Measurements from ENCODE around the gene SERPING1.
"Not testable (repeated sequence)": the region's sequence is repeated elsewhere in the genome, so short reads cannot be mapped to it uniquely, and the experiment has no call there.

SERPING1 gene

DNA sequence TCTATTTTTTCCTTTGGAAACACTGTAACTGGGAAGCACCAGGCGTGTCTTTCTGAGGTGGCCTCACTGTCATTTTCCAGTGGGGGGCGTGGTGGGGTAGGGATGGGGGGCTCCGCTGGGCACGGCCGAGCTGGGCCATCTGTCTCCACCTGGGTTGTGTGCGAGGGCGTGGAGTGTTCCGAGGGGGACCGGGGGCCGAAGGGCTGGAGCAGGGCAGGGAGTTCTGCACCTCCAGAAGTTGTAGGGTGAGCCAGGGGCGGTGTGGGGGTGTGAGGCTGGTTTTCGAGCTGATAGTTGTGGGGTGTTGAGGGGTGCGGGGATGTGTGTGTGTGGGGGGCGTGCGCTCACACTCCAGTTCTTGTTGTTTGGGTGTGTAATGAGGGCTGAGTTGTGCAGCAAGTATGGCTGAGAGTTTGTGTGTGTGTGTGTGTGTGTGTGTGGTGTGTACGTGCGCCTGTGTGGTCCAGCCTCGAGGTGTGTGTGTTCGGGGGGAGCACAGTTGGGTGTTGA, 41.4 kb downstream of the SERPING1 start:
- DNase-seq = no peak

DNA sequence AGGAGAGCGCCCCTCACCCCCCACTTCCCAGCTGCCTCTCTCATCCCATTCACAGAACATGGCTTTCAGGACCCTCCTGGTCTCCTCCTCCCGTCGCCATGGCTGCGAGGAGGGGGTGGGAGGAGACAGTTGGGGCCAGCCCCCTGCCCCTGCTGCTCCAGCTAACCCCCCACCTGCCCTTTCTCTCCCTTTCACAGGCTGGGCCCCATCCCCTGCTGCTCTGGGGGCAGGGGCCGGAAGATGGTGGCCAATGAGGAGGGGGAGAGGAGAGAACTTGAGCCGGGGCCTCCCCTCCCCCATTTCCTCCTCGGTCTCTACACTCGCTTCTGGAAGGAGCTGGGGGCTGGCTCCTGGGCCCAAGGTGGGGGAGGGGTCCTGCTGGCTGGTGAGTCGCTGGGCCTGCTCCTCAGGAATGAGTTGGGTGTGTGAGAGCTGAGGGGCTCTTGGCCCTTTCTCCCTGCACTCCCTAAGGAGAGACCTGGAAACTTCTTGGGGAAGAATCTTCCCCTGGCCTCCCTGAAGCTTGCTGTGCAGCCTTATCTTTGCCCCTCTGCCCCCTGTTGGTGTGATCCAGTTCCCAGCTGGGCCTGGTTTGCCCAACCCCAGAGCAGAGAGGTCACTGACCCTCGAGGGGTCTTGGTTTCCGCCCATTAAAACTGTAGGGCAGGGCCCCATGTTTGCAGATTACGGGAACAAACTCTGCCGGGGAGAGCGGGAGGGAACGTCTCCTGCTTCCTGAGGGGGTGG, 42.0 kb downstream of the SERPING1 start:
- no peak for DNase-seq

DNA sequence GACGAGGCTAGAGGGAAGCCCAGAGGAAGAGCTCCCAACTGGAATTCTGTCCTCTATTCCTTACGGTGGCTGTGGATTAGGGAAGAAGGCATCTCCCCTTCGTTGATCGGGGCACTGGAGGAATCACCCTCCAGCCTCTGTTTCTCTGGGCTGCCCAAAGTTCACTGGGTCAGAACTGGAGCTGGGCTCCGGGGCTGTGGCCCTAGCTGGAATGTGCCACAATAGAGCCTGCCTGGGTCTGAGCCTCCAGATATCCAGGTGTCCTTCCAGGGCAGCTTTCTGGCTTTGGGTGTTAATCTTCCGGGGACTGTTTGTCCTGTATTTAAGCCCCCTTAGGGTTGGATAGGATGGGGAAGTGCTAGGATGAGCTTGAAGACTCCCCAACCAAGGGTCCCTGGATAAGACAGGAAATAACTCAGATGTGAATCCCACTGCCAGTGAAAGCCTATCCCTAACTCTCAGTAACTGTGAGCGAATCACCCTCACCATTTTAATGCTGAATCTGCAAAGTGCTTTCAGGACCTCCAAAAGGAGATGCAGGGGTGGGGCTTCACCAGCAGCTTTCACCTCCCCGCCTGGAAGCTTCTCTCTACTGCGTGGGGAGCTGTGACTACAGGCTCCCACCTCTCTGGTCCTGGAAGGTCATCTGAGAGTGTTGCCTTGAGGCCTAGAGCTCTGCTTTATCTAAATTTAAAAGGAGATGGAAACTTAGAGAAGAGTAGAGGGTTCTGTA, 42.7 kb downstream of the SERPING1 start:
- no peak for DNase-seq

DNA sequence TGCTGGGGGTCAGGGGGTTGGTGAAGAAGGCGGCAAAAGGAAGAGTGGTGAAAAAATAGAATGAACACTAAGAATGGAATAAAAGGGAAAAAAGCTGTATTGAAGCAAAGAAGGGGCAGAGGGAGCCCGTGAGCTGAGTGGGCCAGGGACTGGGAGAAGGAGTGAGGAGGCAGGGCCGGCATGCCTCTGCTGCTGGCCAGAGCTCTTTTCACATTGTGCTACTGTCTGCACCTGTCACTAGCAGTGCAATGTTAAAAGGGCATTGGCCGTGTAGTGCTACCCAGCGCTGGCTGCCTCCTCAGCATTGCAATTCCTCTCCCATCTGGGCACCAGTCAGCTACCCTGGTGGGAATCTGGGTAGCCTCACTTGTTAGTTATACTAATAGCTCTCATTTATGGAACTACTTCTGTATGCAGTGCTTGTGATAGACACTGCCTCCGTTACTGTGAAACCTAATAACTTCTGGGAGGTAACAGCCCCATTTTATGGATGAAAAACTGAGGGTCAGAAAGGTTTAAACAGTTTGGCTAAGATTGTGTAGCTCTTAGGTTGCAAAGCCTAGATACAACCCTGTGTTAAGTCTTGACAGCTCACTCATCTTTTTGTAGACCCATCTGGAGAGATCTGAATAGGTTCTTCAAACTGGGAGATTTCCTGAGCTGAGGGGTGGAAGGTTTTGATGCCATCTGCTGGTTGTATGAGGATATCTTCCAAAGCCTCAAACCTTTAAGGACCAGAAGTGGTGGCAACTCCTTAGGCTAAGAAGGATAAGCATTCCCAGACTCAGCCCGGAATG, 43.7 kb downstream of the SERPING1 start:
- no peak for DNase-seq

GRCh38 chr11:57643802-57644201, 46.3 kb downstream of the SERPING1 start:
- DNase-seq = no peak

DNA sequence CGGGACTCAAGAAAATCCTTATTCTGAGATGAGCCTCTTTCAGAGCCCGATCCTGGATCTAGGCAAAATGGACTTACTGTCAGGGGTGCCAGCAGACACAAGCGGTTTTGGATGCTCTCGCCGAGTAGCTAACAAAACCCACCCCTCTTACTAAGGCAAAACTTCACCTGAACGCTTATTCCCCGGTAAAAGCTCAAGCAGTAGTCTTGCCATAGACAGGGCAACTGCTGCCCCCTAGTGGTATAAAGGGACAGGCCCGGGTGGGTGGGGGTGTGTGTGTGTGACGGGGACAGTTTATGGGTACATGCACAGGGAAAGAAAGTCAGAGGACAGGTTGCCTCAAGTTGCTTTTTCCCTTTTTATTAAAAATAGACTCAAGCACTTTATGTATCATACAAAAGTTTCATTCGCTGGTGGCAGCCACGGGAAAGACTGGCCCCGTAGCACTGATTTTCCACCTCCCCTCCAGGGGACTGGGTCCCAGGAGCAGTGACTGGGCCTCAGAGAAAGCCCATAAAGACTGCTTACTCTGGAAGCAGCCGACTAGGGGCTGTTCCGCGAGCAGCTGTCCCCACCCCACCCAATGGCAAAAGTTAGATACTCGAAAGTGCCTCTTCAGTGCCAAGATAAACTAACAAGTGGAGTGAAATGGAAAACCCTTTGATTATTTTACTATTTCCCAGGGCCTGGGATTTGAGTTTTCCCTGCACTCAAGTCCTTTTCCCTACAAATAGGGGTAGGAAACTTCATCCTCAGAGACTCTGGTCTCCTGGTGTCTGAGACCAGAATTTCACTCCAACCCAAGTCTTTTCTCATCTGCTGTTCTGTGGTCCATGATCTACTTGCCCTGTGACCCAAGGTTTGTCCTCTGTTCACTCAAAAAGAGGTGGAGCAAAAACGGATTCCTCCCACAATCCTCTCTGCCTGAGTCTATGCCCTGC, 47.5 kb downstream of the SERPING1 start:
- DNase-seq = peak; percentile 72

DNA sequence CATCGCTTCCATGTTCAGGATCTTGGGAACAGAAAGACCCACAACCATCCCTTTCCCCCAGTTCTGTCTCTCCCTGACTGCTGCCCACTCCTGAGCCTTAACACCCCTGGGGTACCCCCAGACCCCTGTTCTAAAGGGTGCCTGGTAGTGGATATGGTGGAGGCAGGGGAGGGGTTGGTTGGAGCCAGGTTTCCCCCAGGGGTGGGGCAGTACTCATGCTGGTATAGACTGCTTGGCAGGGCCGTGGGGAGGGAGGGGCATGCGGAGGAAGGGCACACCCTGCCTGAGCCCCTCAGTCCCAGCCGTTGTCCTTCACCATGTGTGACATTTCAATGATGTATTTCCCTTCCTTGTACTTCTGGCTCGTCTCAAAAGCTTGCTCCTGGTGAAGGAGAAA, 48.2 kb downstream of the SERPING1 start:
- DNase-seq = no peak

DNA sequence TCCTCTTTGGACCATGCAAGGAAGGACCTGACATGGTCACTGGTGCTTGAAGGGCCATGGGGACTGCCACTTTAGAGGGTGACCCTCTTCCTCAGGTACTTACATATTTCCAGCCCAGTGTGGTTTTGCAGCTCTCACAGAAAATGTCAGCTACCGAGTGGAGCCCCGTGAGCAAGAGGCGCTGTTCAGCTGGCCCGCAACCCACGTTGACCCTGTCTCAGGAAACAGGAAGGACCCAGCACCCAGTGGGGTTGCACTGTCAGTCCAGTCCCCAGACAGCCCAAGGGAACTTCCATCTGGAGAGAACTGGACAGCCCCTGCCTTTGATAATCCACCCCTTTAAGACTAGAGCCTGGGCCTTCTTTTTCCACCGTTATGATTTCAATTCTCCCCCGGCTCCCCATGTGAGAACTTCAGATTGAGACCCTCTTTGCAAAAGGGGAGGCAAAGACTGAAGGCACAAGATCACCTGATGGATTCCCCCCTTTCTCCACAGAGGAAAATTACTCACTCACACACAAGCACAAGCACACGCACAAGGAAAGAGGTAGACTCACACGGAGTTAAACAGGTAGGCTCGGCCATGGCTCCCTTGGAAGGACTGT, 48.8 kb downstream of the SERPING1 start:
- DNase-seq = no peak

DNA sequence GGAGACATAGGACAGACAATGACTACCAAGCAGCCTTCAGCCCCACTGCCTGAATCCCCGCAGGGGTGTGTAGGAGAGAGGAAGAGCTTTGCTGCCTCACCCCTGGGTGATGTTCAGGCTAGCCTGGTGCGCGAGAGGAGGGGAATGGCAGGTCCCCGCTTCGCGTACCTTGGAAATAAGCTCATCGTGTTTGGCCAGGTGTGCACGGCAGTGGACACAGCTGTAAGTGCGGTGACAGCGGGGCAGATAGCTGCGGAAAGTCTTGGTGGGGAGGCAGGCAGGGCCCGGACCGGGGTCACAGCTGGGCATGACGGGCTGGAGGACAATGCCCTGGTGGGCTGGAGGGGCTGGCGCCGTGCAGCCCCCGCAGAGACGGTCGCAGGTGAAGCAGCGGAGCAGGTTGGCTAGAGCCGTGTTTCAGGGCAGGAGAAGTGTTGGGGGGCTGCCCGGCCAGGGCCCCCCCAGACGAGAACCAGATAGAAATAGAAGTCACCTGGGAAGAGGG, 49.4 kb downstream of the SERPING1 start:
- no peak for DNase-seq

GRCh38 chr11:57647372-57647771, 49.9 kb downstream of the SERPING1 start:
- DNase-seq = no peak

GRCh38 chr11:57647960-57648800, 50.7 kb downstream of the SERPING1 start:
- no peak for DNase-seq

DNA sequence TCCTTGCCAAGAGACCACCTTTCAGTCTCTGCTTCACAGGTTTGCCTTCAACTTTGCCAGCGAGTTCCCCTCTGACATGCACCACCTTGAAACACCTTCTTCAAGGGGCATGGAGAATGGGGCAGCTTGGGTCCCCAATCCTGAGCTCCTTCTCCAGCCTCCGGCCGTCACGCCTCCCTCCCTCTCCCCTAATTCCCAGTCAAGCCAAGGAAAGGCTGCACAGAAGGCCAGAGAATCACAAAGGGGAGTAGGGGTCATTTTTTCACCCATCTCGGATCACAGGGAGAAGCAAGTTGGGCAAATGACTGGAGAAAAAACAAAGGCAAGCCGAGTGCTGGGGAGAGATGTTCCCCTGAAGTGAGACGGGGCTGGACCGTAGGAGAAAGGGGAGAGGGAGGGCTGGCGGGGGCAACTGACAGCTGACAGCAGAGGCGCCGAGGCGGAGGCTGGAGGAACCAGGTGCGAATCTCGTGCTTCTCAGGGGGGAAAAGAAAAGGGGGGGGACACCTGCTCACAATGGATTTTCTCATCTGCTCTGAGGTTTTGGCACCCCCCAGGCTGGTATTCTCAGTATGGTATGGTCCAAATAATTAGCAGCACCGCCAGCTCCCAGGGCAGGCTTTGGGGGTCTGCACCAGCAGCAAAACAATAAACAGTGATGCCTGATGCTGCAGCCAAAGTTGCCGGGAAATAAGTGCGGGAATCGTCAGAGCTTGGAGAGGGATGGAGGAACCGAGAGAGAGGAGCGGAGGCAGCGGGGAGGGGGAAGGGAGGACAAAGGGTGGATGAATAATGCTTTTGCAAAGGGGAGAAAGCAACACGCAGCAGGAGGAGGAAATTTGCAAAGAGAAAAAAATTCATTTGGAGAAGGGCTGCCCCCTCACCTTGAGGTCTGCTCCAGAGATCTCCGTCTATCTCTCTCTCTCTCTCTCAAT, 51.6 kb downstream of the SERPING1 start:
- no peak for DNase-seq

DNA sequence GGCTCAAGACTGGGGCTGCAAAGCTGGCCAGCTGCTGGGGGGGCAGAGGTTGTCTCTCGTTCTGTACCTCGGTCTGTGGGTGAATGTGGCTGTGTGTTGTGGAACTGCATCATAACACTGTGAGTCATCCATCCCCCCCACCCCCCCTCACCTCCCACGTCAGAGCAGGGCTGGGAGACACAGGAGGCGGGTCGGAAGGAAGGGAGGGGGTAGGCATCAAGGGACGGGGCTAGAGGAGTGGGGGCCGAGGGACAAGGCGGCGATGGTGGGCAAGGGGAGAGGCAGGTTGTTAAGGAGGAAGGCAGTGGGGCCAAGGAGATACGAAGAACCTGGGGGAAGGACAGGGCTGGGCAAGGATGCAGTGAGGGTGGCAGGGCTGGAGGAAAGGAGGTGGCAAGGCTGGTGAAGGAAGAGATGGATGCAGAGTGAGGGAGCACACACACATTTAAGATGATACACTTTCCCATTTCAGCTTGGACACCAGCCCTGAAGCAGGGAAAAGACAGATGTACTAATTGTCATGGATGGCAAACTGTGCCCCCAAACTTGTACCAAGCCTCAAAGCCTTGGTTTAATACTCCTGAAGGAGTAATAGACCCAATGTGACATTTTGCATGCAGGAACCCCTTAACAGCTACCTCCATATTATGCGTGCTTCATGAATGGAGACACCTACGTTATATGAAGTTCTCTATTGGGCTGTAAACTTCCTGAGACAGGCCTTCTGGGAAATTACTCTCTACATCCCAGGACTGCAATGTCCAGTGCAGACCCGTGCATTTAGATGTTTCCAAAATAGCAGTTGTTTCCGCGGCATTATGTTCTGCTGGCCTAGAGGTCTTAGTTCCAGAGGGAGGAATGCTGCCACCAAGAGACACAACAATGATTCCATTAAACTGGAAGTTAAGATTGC, 52.6 kb downstream of the SERPING1 start, which contains the start of gene YPEL4:
Gene YPEL4, minus strand, starts transcription at position 87 of the 913 bp plus-strand sequence. CDS start 2,805 bp downstream, outside the sequence.
- no peak for DNase-seq

- no peak for DNase-seq
These were observed 53.2 kb downstream of the SERPING1 start for GRCh38 chr11:57650739-57651090.

- no peak for DNase-seq
These were observed 53.9 kb downstream of the SERPING1 start for GRCh38 chr11:57651408-57651807.

- not testable (repeated sequence) for DNase-seq
These were observed 54.7 kb downstream of the SERPING1 start for GRCh38 chr11:57652230-57652629.

GRCh38 chr11:57652662-57653061, 55.2 kb downstream of the SERPING1 start:
- DNase-seq = no peak

GRCh38 chr11:57653163-57653562, 55.7 kb downstream of the SERPING1 start:
- no peak for DNase-seq
